Urinary bladder (tissue), 4 donors: Measurements from ENCODE around the gene NFYC. TPM values are rescaled to one million over a fixed set of nuclear protein-coding genes. Genes with fewer than 3 reads are reported as not detected.

Experiments
- DNase-seq: peaks from one replicate; pipeline ENCODE4 v3.0.0-alpha.2; 2015; ENCODE audit errors: extremely low spot score
- H3K27ac ChIP-seq: one replicate; pipeline ENCODE4 v1.5.1; 2013; ENCODE audit warnings: low read depth, mild to moderate bottlenecking, moderate library complexity
- H3K36me3 ChIP-seq: one replicate; pipeline ENCODE4 v1.6.1; 2013; ENCODE audit warnings: mild to moderate bottlenecking, moderate library complexity; ENCODE audit not compliant: insufficient read depth
- H3K4me1 ChIP-seq: one replicate; pipeline ENCODE4 v1.6.1; 2013; ENCODE audit warnings: mild to moderate bottlenecking, moderate library complexity; ENCODE audit not compliant: insufficient read depth
- H3K4me3 ChIP-seq: one replicate; pipeline ENCODE4 v1.5.1; 2013; ENCODE audit warnings: low read depth, low read length
- WGBS: extraction: QIAGEN DNeasy Blood & Tissue Kit; methylation state at CpG from one replicate; pipeline ENCODE4 v1.1.7; 2013; 5-methylcytosine and 5-hydroxymethylcytosine counted together
- polyA plus RNA-seq: library from polyadenylated mRNA; stranded (reverse); fragments of 200-250 nt; gene quantifications from one replicate; pipeline ENCODE4 v1.2.3, GENCODE V29; 2013
- total RNA-seq: library from RNA; depleted of rRNA; stranded (reverse); fragments of >200 nt; gene quantifications from one replicate; pipeline ENCODE4 v1.2.3, GENCODE V29; 2014
- donor health status: healthy with polysubstance abuse.
- donor health status: healthy.

NFYC gene
- total and polyA plus RNA-seq, 2 donors: 43.8 to 52.3 TPM

DNA sequence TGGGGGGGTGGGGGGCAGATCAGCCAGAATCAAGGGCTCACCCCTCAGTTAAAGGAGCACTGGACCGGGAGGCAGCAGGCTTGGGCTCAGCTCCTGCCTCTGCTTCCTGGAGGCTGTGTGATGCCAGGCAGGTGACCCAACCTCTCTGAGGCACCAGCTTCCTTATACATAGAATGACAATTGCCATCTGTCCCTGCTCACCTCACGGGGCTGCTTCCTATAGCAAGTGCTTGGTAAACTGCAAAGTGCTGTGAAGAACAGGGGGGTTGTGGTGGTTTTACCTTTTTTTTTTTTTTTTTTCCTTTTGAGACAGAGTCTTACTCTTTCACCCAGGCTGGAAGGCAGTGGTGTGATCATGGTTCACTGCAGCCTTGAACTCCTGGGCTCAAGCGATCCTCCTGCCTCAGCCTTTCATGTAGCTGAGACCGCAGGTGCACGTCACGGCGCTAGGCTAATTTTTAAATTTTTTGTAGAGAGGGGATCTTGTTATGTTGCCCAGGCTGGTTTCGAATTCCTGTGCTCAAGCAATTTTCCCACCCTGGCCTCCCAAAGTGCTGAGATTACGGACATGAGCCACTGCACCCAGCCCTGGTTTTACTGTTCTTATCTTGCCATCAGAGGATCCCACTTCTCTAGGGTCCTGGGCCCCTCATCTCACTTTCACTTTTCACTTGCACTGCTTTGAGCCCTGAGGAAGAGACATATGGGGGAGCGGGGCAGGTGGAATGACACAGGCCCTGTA, 103.6 kb downstream of the NFYC start:
- 83% methylated on average over 10 of the region's 10 CpGs for WGBS
- no peak overlapping the region for H3K4me3 ChIP-seq
- no peaks in the 10 kb centered on the region for H3K4me1 ChIP-seq
- H3K27ac ChIP-seq: no peak overlapping the region
- H3K36me3 ChIP-seq: no peaks in the 10 kb centered on the region
- no peak for DNase-seq

DNA sequence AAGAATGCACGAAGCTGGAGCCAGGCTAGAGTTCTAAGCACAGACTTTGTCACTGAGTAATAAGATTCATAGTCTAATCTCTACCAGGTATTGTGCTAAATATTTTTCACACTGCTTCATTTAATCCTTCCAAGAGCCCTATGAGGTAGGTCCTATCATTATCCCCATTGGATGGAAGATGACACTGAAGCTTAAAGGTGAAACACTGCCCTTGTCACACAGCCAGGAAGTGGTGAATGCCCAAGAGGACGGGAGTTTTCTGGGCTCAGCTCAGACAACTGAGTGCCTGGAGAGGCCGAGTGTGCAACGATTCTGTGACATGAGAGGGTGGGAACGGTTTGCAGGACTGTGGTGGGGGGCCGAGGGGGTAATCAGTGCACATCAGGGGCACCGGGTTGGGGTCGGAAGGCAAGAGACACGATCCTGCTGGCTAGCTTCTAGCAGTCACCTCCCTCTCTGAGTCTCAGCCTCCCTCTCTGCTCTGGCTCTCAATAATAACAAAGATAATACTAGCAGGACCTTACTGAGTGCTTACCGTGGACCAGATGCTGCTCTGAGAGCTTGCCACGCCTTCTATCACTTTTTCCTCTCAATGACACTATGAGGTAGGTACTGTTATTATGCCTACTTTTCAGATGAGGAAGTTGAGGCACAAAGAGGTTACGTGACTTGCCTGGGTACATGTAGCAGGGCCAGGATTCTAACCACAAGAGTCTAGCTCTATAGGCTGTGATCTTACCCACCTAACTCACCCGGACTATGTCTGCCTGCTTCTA, 104.5 kb downstream of the NFYC start:
- Histone ChIP-seq H3K36me3 (no peaks in the 10 kb centered on the region), H3K27ac (no peak overlapping the region), H3K4me1 (no peaks in the 10 kb centered on the region), H3K4me3 (no peak overlapping the region)
- 42% methylated on average over 13 of the region's 13 CpGs for WGBS
- DNase-seq: no peak

DNA sequence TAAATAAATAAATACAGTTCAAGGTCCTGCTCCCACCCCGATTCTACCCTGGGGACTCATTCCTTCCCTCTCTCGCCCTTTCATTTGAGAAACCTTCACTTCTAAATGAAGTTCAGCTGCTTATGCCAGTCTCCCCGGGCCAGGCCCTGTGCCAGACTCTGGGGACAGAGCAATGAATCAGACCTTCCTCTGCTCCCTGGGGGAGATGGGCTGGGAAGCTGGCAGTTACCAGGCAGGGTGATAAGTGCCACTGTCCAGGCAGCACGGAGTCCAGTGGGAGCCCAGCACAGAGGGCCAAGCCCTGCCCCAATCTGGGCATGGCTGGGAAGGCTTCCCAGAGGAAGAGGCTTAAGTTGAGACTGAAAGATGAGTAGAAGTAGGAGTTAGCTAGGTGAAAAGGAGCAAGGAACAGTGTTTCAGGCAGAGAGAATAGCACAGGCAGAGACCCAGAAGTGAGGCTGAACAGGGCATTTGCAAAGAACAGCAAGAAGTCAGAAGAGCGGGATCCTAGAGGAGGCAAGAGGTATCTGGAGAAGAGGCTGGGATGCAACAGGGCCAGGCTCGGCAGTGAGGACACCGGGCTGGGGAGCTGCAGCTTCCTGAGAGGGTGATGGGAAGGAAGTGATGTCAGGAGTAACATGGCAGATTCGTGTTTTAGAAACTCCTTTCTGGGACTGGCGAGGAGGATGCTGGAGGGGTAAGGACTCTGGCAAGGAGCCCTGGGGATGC, 105.6 kb downstream of the NFYC start:
- Histone ChIP-seq H3K27ac (no peak overlapping the region), H3K36me3 (no peaks in the 10 kb centered on the region), H3K4me1 (peaks cover 1% of the 10 kb centered on the region), H3K4me3 (no peak overlapping the region)
- WGBS: 61% methylated on average over 9 of the region's 9 CpGs
- DNase-seq: no peak

DNA sequence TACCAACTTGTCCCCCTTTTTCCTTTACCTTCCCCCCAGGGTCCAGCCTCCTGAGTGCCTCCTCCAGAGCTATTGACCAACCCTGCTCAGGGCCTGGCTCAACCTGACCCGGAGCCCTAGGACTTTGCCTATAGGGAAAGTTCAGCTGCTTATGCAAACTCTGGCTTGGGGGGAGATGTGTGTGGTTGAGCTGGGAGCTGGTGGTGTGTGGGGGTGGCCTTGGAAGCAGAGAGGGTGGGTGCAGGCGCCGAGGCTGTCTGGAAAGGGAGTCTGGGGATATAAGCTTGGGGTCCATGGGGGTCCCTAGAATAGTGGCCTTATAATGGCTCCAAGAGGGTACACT, 106.1 kb downstream of the NFYC start:
- Histone ChIP-seq H3K27ac (no peak overlapping the region), H3K4me3 (no peak overlapping the region), H3K4me1 (peaks cover 1% of the 10 kb centered on the region), H3K36me3 (no peaks in the 10 kb centered on the region)
- DNase-seq: no peak
- 86% methylated on average over 3 of the region's 3 CpGs for WGBS

DNA sequence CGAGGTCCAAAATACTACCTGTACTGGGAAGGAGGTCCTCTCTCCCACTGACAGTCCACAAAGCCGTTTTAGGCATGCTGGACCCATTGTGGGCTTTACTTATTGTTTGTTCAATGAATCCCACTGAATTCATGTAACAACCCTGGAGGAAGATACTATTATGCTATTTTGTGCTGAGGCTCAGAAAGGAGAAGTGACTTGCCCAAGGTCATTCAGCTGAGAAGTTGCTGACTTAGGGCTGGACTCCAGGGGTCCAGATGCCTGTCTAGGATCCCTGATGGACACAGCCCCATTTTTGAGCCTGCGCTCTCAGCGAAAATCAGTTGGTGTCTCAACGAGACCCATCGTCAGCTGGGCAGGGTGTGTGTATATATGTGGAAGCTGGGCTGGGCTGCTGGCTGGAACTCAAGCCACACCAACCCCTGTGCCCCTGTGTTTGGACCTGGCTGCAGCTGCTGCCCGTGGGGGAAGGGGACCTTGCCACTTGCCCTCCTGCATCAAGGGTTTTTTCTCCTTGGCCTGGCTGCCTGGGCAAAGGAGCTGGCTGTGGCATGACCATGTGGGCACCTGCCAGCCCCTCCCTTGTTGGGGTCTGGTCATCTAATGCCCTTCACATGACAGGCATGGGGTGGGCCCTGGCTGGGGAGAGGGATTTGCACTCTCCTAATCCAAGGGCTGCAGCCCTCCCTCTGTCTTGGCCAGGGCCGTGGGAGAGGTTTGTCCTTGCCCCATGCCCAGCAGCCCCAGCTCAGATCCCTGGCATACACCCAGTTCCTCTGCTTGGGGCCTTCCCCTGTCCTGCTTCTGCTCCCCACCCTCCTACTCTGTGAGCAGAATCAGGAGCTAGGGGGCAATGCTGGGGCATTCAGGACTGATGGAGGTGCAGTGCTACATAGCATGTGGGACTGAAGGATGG, 107.1 kb downstream of the NFYC start:
- H3K27ac ChIP-seq: no peak overlapping the region
- no peak for DNase-seq
- H3K36me3 ChIP-seq: no peaks in the 10 kb centered on the region
- H3K4me1 ChIP-seq: peaks cover 1% of the 10 kb centered on the region
- WGBS: 73% methylated on average over 8 of the region's 8 CpGs
- no peak overlapping the region for H3K4me3 ChIP-seq

DNA sequence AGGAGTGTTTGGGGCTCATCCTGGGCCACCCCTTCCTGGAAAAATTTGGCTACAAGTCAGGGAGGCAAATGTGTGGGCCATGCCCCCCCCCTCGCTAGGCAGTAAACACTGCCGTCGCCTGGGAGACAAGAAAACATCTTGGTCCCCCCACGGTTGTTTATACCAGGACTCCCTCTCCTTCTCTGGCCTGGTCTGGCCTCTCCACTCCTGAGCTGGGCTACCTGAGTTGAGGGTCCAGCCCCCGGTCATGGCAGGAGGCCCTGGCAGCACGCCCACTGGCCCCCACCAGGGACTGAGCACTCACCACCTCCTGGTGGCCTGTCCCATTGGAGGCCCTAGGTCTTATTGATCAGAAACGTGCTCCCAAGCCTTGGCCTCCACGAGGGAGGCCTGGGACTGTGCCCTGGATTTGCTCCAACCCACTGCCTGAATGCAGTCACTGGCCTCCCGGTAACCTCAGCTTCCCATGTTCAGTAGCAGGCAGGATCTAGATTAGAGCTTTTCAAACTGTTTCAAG, 107.9 kb downstream of the NFYC start:
- peaks cover 1% of the 10 kb centered on the region for H3K4me1 ChIP-seq
- no peak overlapping the region for H3K27ac ChIP-seq
- H3K36me3 ChIP-seq: no peaks in the 10 kb centered on the region
- WGBS: 28% methylated on average over 9 of the region's 9 CpGs
- no peak for DNase-seq
- no peak overlapping the region for H3K4me3 ChIP-seq

DNA sequence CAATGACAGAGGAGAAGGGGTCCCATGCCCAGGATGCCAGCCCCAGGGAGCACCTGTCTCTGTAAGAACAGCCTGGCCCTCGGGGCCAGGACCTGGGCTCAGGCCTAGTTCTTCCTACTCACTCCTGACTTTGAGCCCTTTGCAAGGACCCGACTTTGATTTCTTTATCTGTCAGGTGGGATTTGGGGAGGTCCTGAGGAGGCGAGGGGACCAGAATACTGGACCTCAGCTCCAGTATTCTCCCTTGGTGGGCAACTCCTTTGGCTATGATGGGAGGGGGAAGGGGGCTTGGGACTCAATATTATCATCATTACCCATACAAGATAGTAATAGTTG, 110.2 kb downstream of the NFYC start:
- no peak overlapping the region for H3K27ac ChIP-seq
- H3K4me1 ChIP-seq: peaks cover 1% of the 10 kb centered on the region
- no peaks in the 10 kb centered on the region for H3K36me3 ChIP-seq
- 60% methylated on average over 3 of the region's 3 CpGs for WGBS
- H3K4me3 ChIP-seq: peak overlapping the region; percentile 30
- no peak for DNase-seq

DNA sequence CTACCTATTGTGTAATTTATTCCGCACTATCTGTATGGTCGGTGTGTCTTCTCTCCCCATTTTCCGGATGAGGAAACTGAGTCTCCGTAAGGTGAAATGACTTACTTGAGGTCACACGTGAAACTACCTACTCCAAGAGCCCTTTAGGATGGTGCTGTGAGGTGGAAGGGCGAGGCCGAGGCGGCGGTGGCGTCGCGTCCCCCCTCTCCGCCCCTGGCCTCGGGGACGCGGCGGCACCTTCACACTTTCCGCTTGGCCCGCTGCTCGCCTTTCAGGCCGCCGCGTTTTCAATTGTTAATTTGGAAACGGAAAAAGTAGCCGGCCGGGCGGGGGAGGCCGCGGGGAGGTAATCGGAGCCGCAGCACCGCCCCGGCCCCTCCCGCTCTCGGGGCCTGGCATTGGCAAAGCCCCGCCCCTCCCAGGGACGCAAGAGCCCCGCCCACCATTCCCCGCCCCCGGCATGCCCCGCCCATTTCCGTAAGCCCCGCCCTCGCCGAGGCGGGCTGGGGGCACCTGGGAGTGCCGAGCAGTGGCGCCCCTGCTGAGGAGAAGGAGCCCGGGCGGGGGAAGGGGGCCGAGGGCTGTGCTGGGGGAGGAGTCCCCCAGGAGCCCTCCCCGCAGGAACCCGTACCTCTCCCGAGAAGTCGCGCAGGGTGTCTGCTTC, 110.7 kb downstream of the NFYC start:
- DNase-seq: peak; percentile 35
- Histone ChIP-seq H3K4me3 (peak overlapping the region; percentile 30), H3K27ac (peak overlapping the region; percentile 70), H3K4me1 (peaks cover 1% of the 10 kb centered on the region), H3K36me3 (no peaks in the 10 kb centered on the region)
- 3% methylated on average over 56 of the region's 56 CpGs for WGBS

DNA sequence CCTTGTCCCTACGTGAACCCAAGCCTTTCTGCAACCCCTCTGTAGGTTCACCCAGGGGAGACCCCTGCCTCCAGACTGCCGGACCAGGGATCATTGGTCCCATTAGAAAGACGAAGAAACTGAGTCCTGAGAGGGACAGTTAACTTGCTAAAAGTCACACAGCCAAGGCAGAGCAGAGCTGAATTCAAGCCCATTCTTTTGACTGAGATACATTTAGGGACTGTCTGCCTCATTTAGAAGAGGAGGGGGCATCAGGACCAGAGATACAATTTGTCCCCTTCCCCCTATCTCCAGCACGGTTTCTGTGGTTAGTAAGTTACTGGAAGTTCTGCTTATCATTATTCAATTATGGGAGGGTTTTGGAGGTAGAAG, 111.2 kb downstream of the NFYC start:
- peaks cover 1% of the 10 kb centered on the region for H3K4me1 ChIP-seq
- H3K4me3 ChIP-seq: peak overlapping the region; percentile 30
- 38% methylated on average over 4 of the region's 4 CpGs for WGBS
- H3K27ac ChIP-seq: peak overlapping the region; percentile 70
- H3K36me3 ChIP-seq: no peaks in the 10 kb centered on the region
- DNase-seq: no peak

DNA sequence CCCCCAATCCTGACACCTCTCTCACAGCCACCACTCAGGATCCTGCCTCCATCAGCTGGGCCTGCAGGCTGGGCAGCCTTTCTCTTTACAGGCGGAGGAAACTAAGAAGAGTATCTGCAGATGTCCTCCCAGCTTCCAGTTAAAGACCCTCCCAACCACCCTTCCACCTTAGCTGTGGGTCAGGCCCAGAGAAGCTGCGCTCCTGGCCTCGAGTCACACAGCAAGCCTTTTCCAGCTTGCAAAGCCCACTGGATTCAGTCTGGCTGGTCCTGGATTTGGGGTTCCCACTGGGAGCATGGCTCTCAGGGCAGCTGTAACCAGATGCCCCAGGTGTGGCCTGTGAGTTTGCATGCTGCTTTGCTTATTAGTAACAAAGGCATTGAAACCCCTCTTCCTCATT, 111.9 kb downstream of the NFYC start:
- H3K27ac ChIP-seq: no peak overlapping the region
- WGBS: 93% methylated on average over 3 of the region's 3 CpGs
- H3K4me3 ChIP-seq: no peak overlapping the region
- peaks cover 1% of the 10 kb centered on the region for H3K4me1 ChIP-seq
- no peaks in the 10 kb centered on the region for H3K36me3 ChIP-seq
- no peak for DNase-seq

DNA sequence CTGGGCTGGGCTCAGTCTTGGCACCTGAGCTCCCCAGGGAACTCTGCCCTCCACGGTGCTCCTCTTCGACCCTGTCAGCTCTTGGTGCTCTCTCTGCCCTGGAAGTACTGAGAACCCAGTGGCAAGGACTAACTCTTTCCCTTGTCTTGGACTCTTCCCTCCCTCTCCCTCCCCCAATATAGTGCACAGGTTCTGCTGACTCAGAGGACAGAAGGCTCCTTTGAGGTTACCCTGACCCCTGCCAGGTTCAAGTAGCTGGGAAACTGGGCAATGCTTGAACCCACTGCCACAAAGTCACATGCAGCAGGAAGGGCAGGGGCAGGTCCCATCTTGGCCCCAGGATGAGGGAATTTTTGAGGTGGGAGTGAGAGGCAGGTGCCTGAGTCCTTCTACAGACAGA, 112.4 kb downstream of the NFYC start:
- Histone ChIP-seq H3K4me3 (no peak overlapping the region), H3K27ac (no peak overlapping the region), H3K36me3 (no peaks in the 10 kb centered on the region), H3K4me1 (peaks cover 1% of the 10 kb centered on the region)
- no peak for DNase-seq
- WGBS: 61% methylated on average over 2 of the region's 2 CpGs

DNA sequence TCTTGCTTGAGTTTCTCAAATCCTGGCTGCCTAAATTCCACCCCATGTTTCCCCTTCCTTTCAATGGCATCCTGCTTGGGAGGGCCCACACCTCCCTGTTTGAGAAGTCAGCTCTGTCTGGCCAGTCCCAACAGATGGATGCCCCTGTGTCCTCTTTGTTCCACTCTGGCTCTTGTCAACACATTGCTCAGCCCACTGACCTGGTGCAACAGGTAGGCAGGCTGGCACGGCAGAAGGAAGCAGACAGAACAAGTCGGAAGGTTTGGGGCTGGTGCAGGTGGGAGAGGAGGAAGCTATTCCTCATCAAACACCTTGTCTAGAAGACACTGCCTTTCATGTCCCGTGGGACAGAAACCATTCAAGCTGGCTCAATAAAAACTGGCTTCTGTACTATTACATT, 114.7 kb downstream of the NFYC start:
- 85% methylated on average over 3 of the region's 3 CpGs for WGBS
- DNase-seq: no peak
- Histone ChIP-seq H3K27ac (no peak overlapping the region), H3K4me3 (no peak overlapping the region), H3K4me1 (peaks cover 1% of the 10 kb centered on the region), H3K36me3 (no peaks in the 10 kb centered on the region)
